ENCODE results near the gene FAM181A. TPM values are rescaled to one million over a fixed set of nuclear protein-coding genes. Genes with fewer than 3 reads are reported as not detected.

Gene FAM181A
- total and polyA plus RNA-seq, 2 experiments from 2014 or later, result not detected

DNA sequence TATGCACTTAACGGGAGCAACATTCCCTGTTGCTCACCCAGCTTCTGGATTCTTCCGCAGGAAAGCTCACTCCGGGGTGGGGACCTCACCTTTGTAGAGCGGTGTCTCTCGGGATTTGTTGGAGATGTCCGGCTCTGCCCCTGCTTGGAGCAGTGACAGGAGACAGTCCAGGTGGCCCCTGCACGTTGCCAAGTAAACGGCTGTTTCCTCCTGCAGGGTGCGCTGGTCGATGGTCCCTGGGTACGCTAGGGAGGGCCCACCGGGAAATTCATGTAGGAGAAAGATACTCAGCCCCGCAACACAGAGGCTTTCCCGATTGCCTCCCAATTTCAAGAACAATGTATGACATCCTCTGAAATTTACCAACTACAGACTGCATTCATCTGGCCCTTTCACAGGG lies 26.1 kb downstream of the FAM181A start:
- Mint-ChIP-seq H3K27ac (no peak overlapping the region), H3K36me3 (ENCODE audit: low read depth) (no peaks in the 10 kb centered on the region), H3K4me3 (no peak overlapping the region), H3K27me3 (ENCODE audit: insufficient read depth, low read depth, poor library complexity) (peaks cover 7% of the 10 kb centered on the region), H3K4me1 (peaks cover 21% of the 10 kb centered on the region), H3K9me3 (no peaks in the 10 kb centered on the region)
- Histone ChIP-seq H3K9me2 (ENCODE audit: insufficient read depth) (no peaks in the 10 kb centered on the region), H3K4me3 (no peak overlapping the region), H3K4me2 (no peak overlapping the region), H4K20me1 (replicated peaks; ENCODE audit: insufficient read depth) (no peaks in the 10 kb centered on the region), H3K79me2 (replicated peaks; ENCODE audit: insufficient read depth) (no peaks in the 10 kb centered on the region), H3K4me1 (ENCODE audit: insufficient read depth) (no peaks in the 10 kb centered on the region), H3F3A (replicated peaks; ENCODE audit: low read depth) (no peaks in the 10 kb centered on the region), H2AFZ (no peak overlapping the region; the same call in 1 of the 2 replicates), H3K27me3 (ENCODE audit: insufficient read depth) (no peaks in the 10 kb centered on the region), H3K27ac (ENCODE audit: low read depth) (no peak overlapping the region), H3K36me3 (ENCODE audit: insufficient read depth) (no peaks in the 10 kb centered on the region)
- ATAC-seq, result peak; percentile 81
- peak; percentile 66 for DNase-seq (ENCODE audit: low spot score)
- TF ChIP-seq JUNB (IDR thresholded peaks at IDR 0.05; ENCODE audit: unreplicated experiment) (no peak), ZNF331 (CRISPR knock-in tag; IDR thresholded peaks at IDR 0.05; ENCODE audit: low read depth) (no peak), EZH2 (IDR thresholded peaks at IDR 0.05; ENCODE audit: low read depth, unreplicated experiment) (no peak)
- TF ChIP-seq, protein P1, sequence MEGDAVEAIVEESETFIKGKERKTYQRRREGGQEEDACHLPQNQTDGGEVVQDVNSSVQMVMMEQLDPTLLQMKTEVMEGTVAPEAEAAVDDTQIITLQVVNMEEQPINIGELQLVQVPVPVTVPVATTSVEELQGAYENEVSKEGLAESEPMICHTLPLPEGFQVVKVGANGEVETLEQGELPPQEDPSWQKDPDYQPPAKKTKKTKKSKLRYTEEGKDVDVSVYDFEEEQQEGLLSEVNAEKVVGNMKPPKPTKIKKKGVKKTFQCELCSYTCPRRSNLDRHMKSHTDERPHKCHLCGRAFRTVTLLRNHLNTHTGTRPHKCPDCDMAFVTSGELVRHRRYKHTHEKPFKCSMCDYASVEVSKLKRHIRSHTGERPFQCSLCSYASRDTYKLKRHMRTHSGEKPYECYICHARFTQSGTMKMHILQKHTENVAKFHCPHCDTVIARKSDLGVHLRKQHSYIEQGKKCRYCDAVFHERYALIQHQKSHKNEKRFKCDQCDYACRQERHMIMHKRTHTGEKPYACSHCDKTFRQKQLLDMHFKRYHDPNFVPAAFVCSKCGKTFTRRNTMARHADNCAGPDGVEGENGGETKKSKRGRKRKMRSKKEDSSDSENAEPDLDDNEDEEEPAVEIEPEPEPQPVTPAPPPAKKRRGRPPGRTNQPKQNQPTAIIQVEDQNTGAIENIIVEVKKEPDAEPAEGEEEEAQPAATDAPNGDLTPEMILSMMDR (conservative IDR thresholded peaks at IDR 0.05; ENCODE audit: low read depth in 2 of 2), result peak; percentile 36 to 63

DNA sequence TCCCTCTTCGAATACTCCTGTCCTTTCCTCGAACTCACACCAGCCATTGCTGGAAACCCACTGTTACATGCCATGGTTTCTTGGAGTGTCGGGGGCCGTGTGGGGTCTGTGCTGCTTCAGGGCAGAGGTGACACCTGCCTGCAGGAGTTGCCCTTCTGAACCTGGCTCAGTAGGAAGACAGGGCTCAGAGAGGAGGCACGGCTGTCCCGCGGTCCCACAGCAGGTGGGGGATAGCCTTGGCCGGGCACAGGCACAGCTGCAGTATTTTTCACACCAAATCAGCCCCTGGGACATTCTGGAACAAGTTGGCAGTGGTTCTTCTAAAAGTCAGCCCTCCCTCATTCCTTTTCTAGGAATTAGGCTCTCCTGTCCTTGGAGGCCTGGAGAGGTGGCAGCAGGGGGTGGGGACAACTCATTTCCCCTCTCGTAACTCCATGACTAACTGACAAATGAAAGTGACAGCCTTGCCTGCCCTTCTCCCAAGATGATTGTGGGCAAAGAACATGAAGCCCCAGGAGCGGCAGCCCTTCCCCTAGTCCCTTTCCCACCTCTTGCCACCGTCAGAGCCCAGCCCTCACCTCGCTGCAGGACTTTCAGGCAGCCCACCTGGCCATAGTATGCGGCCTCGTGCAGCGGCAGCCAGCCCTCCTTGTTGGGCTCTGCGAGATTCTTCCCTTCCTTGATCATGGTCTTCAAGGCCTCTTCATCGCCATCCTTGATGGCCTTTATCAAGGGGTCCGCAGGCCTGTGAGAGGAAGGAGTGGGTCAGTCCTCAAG lies 26.8 kb downstream of the FAM181A start:
- H3K9me2 ChIP-seq (ENCODE audit: insufficient read depth), result no peaks in the 10 kb centered on the region
- ATAC-seq (no peak), DNase-seq (ENCODE audit: low spot score) (no peak)
- H3K79me2 ChIP-seq (replicated peaks; ENCODE audit: insufficient read depth), result no peaks in the 10 kb centered on the region
- no peak overlapping the region for H3K4me2 ChIP-seq
- no peaks in the 10 kb centered on the region for H3F3A ChIP-seq (replicated peaks; ENCODE audit: low read depth)
- H3K36me3 ChIP-seq (ENCODE audit: insufficient read depth), result no peaks in the 10 kb centered on the region
- H3K4me3 Mint-ChIP-seq, result no peak overlapping the region
- no peak overlapping the region; the same call in 1 of the 2 replicates for H2AFZ ChIP-seq
- H3K4me1 ChIP-seq (ENCODE audit: insufficient read depth), result no peaks in the 10 kb centered on the region
- H3K4me1 Mint-ChIP-seq, result peaks cover 23% of the 10 kb centered on the region
- H3K27ac Mint-ChIP-seq, result no peak overlapping the region
- H3K27me3 ChIP-seq (ENCODE audit: insufficient read depth), result no peaks in the 10 kb centered on the region
- peaks cover 7% of the 10 kb centered on the region for H3K27me3 Mint-ChIP-seq (ENCODE audit: insufficient read depth, low read depth, poor library complexity)
- no peaks in the 10 kb centered on the region for H3K9me3 Mint-ChIP-seq
- H3K27ac ChIP-seq (ENCODE audit: low read depth), result no peak overlapping the region
- H4K20me1 ChIP-seq (replicated peaks; ENCODE audit: insufficient read depth), result no peaks in the 10 kb centered on the region
- H3K4me3 ChIP-seq, result no peak overlapping the region
- H3K36me3 Mint-ChIP-seq (ENCODE audit: low read depth), result no peaks in the 10 kb centered on the region
- TF ChIP-seq, protein P2, sequence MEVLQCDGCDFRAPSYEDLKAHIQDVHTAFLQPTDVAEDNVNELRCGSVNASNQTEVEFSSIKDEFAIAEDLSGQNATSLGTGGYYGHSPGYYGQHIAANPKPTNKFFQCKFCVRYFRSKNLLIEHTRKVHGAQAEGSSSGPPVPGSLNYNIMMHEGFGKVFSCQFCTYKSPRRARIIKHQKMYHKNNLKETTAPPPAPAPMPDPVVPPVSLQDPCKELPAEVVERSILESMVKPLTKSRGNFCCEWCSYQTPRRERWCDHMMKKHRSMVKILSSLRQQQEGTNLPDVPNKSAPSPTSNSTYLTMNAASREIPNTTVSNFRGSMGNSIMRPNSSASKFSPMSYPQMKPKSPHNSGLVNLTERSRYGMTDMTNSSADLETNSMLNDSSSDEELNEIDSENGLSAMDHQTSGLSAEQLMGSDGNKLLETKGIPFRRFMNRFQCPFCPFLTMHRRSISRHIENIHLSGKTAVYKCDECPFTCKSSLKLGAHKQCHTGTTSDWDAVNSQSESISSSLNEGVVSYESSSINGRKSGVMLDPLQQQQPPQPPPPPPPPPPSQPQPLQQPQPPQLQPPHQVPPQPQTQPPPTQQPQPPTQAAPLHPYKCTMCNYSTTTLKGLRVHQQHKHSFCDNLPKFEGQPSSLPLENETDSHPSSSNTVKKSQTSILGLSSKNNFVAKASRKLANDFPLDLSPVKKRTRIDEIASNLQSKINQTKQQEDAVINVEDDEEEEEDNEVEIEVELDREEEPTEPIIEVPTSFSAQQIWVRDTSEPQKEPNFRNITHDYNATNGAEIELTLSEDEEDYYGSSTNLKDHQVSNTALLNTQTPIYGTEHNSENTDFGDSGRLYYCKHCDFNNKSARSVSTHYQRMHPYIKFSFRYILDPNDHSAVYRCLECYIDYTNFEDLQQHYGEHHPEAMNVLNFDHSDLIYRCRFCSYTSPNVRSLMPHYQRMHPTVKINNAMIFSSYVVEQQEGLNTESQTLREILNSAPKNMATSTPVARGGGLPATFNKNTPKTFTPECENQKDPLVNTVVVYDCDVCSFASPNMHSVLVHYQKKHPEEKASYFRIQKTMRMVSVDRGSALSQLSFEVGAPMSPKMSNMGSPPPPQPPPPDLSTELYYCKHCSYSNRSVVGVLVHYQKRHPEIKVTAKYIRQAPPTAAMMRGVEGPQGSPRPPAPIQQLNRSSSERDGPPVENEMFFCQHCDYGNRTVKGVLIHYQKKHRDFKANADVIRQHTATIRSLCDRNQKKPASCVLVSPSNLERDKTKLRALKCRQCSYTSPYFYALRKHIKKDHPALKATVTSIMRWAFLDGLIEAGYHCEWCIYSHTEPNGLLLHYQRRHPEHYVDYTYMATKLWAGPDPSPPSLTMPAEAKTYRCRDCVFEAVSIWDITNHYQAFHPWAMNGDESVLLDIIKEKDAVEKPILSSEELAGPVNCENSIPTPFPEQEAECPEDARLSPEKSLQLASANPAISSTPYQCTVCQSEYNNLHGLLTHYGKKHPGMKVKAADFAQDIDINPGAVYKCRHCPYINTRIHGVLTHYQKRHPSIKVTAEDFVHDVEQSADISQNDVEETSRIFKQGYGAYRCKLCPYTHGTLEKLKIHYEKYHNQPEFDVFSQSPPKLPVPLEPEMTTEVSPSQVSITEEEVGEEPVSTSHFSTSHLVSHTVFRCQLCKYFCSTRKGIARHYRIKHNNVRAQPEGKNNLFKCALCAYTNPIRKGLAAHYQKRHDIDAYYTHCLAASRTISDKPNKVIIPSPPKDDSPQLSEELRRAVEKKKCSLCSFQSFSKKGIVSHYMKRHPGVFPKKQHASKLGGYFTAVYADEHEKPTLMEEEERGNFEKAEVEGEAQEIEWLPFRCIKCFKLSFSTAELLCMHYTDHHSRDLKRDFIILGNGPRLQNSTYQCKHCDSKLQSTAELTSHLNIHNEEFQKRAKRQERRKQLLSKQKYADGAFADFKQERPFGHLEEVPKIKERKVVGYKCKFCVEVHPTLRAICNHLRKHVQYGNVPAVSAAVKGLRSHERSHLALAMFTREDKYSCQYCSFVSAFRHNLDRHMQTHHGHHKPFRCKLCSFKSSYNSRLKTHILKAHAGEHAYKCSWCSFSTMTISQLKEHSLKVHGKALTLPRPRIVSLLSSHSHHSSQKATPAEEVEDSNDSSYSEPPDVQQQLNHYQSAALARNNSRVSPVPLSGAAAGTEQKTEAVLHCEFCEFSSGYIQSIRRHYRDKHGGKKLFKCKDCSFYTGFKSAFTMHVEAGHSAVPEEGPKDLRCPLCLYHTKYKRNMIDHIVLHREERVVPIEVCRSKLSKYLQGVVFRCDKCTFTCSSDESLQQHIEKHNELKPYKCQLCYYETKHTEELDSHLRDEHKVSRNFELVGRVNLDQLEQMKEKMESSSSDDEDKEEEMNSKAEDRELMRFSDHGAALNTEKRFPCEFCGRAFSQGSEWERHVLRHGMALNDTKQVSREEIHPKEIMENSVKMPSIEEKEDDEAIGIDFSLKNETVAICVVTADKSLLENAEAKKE (CRISPR knock-in tag; IDR thresholded peaks at IDR 0.05), result no peak
- TF ChIP-seq, protein P3, sequence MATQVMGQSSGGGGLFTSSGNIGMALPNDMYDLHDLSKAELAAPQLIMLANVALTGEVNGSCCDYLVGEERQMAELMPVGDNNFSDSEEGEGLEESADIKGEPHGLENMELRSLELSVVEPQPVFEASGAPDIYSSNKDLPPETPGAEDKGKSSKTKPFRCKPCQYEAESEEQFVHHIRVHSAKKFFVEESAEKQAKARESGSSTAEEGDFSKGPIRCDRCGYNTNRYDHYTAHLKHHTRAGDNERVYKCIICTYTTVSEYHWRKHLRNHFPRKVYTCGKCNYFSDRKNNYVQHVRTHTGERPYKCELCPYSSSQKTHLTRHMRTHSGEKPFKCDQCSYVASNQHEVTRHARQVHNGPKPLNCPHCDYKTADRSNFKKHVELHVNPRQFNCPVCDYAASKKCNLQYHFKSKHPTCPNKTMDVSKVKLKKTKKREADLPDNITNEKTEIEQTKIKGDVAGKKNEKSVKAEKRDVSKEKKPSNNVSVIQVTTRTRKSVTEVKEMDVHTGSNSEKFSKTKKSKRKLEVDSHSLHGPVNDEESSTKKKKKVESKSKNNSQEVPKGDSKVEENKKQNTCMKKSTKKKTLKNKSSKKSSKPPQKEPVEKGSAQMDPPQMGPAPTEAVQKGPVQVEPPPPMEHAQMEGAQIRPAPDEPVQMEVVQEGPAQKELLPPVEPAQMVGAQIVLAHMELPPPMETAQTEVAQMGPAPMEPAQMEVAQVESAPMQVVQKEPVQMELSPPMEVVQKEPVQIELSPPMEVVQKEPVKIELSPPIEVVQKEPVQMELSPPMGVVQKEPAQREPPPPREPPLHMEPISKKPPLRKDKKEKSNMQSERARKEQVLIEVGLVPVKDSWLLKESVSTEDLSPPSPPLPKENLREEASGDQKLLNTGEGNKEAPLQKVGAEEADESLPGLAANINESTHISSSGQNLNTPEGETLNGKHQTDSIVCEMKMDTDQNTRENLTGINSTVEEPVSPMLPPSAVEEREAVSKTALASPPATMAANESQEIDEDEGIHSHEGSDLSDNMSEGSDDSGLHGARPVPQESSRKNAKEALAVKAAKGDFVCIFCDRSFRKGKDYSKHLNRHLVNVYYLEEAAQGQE (IDR thresholded peaks at IDR 0.05; ENCODE audit: unreplicated experiment), result no peak
- TF ChIP-seq EZH2 (IDR thresholded peaks at IDR 0.05; ENCODE audit: low read depth, unreplicated experiment) (no peak), CREB1 (CRISPR knock-in tag; IDR thresholded peaks at IDR 0.05; ENCODE audit: low read depth) (no peak), ZNF331 (CRISPR knock-in tag; IDR thresholded peaks at IDR 0.05; ENCODE audit: low read depth) (no peak)
